Activated CD4-positive, CD25-positive, alpha-beta regulatory T cell treated with anti-CD3 and anti-CD28 coated beads, Interleukin-2, amount 50 U/mL, for 24 hours (primary cell): Measurements from ENCODE around the gene PWP1.

Experiments
- ATAC-seq, 2 donors: fragments of 150-1000 bp; cut with Tn5 transposase; one replicate each; pipeline ENCODE4 v1.10.0; 2021; ENCODE audit warnings: mild to moderate bottlenecking in 1 of 2, moderate library complexity in 1 of 2

PWP1 gene

DNA sequence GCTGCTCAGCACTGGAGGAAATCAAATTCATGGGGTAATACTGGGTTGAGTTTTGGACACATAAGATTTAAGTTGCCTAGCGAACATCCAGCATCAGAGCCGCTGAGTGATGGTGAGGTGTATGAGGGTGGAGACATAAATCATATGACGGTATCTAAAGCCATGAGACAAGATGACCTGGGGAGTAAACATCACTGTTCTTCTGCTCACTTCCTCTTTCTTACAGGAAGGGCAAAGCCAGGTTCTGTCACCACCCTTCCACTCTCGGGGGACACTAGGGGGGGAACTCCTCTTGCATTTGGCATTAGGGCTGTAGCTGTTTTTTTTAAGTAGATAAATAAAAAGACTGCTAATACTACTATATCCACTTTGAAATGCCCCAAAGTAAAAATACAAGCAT, 51.3 kb downstream of the PWP1 start:
- ATAC-seq = peak in 1 of 2 donors; percentile 33

- no peak for ATAC-seq
These were observed 62.9 kb downstream of the PWP1 start for GRCh38 chr12:107748472-107748871.

GRCh38 chr12:107749083-107749482, 63.5 kb downstream of the PWP1 start:
- peak; percentile 35 to 71 for ATAC-seq

- peak; percentile 54 to 58 for ATAC-seq
These were observed 73.8 kb downstream of the PWP1 start for GRCh38 chr12:107759410-107759809.

DNA sequence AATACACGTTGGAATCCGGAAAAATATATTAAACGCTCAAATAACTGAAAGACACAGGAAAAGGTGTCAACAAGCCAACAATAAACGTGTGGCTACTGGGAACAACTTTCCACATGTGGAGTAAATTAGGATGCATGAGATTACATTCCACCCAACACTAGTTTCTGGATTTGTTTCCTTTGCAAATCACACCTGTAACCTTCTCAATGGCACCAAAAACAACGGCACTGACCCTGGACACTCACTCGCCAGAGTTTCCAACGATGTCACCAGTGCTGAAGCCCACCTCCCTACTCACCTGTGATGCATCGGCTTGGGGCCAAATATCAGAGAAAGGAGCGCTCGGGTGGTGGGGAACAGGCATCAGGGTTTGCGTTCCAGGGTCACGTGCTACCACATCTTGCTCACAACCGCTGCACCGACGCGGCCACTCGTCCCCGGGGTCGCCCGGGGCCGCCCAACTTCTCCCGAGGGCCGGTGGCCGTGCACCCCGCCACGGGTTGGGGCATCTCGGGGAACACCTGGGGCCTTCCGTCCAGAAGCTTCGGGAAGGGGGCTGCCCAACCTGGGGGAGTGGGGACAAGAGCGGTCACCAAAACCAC, 74.7 kb downstream of the PWP1 start:
- ATAC-seq = peak; percentile 10 to 21

GRCh38 chr12:107760809-107761501, 75.4 kb downstream of the PWP1 start, which contains the start of gene PRDM4:
Gene PRDM4 (minus strand): TSS chr12:107761137. CDS start chr12:107760515, 622 bp downstream.
- ATAC-seq = peak; percentile 87 to 94

DNA sequence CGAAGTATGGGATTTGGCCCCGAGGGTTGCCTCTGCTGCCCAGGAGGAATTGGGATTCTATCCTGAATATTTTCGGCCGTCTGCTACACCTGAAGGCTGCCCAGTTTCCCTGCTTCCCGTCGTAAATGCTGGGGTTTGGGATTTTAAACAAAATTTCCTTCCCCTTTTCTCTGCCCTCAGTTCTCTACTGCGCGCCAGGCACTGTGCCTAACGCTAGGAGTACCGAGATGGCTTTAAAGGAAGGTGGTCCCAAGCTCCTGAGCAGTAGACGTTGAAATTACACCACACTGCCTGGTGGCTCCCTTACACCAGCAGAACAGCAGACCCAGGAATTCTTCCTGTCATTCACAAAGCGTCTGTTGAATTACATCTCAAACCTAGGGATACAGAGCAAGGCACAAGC, 75.9 kb downstream of the PWP1 start:
- no peak for ATAC-seq
